COR-L47 (cell line): ENCODE measurements around the gene TSKU.
A peak's percentile ranks its signal among the peaks of the same experiment; 100 is the strongest.

Experiments
- DNase-seq: peaks from one replicate; lab custom pipeline; 2025; lab: John Stamatoyannopoulos, UW

TSKU gene

GRCh38 chr11:76752321-76753143 lies 30.6 kb upstream of the TSKU start:
- no peak for DNase-seq

DNA sequence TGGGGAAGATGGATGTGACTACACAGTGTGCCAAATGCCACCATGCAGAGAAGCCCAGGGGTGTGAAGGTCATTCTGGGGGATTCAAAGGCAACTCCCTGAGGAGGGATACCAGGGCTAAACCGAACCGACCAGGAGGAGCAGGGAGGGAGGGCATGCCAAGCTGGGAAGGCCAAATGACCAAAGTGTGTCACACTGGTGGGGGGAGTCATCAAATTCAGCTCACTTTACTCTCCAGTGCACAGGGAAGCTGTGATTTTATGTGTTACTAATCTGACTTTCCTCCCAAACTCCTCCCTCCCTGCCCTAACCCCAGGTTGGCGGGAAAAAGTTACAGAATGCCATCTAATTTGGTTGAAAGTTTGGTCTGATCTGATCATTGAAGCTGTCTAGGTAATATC lies 29.7 kb upstream of the TSKU start:
- DNase-seq = no peak

DNA sequence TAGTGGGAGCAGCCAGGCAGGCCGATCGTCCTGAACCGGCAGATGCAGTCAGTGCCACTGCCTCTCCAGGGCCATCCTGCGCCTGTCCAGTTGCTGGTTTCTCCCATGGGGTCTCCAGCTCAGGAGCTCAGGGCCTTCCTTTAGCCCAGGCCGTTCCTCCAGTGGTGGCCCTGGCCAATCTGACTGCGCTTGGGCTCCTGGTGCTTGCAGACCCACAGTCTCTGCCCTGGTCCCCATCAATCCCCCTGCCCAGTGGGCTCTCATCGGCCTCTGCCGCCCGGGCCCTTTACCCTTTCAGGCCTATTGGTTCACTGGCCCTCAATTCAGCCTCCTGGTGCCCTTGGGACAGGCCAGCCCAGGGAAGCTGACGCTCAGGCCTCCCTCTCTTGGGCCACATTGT lies 29.2 kb upstream of the TSKU start:
- DNase-seq = no peak

DNA sequence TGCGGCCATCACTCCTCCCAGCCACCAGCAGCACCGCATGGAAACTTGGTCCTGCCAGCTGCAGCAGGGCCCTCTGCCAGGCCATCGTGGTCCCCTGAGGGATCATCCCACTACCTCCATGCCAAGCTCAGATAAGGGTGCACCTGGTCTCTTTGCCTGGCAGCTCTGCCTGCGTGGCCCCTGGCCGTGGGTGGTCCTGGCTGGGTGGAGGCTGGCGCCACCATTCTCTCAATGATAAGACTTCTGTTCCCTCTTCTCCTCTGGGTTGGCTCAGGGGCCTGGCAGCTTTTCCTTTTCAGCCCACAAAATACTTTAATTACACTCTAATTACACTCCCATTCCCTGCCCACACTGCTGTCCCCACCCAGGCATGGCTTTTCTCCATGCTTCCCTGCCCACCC lies 26.8 kb upstream of the TSKU start:
- DNase-seq = peak; percentile 88

GRCh38 chr11:76758311-76758710 lies 24.8 kb upstream of the TSKU start:
- DNase-seq = no peak

- no peak for DNase-seq
Measured at GRCh38 chr11:76759092-76759491, 24.1 kb upstream of the TSKU start.

GRCh38 chr11:76759517-76759916 lies 23.6 kb upstream of the TSKU start:
- DNase-seq = no peak

DNA sequence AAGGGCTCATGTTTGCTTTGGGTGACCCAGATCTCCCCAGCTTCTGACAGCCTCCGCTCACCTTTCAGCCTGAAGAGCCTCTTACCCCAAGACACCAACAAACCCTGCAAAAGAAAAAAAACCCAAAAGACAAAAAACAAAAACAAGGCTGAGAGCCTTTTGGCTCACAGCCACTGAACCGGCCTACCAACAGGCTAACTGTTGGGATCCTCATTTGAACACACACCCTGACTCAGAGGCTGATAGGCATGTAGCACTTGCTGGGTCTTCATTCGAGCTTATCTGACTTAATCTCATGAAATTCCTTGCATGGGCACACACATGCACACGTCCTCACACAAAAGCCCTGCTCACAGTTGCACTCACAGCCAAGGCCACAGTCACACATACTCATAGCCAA lies 22.9 kb upstream of the TSKU start:
- DNase-seq = no peak

- DNase-seq = no peak
Measured at GRCh38 chr11:76761718-76762355, 21.3 kb upstream of the TSKU start.

DNA sequence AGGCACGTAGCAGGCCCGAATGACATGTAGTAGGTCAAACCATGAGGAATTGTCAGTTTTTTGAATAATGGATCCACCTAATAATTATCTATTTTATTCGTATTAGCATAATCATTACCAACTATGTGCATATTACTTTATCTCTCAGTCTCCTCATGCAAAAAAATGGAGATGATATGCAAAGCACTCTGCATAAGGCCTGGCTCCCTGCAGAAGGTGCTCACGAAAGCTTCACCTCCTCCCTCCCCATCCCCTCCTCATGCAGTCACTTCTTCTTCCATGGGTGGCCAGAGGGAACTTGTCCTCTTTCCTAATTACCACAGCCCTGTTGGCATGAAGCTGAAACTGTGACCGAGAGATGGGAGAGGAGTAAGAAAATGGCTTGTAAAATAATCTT lies 20.8 kb upstream of the TSKU start:
- no peak for DNase-seq

DNA sequence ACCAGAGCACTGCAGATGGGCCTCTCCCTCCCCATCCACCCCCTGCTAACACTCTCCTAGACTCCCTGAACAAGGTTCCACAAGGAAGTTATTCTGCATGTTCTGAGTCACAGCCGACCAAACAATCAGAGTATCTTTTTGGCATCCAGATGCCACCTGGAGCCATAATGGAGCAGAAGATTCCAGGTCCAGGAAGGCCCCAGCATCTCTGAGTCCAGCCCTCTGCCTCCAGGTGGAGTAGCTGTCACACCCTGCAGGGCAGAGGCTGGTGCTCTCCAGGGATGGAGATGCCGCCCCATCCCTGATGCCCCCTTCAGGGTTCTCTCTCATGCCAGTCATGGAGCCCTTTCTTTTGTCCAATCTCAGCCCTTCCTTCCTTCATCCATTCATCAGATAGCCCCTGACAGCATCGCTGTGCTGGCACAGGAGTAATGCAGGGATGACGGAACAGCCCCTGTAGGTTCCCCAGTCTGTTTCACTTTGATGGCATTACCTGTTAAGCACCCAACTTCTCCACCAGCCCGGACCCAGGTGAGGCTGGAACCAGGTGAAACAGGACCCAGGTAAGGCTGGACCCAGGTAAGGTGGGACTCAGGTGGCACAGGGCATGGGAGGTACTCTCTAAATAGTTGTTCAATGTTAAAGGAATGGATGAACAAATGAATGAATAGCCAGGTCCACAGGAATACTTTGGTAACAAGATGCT lies 20.1 kb upstream of the TSKU start:
- DNase-seq = no peak

DNA sequence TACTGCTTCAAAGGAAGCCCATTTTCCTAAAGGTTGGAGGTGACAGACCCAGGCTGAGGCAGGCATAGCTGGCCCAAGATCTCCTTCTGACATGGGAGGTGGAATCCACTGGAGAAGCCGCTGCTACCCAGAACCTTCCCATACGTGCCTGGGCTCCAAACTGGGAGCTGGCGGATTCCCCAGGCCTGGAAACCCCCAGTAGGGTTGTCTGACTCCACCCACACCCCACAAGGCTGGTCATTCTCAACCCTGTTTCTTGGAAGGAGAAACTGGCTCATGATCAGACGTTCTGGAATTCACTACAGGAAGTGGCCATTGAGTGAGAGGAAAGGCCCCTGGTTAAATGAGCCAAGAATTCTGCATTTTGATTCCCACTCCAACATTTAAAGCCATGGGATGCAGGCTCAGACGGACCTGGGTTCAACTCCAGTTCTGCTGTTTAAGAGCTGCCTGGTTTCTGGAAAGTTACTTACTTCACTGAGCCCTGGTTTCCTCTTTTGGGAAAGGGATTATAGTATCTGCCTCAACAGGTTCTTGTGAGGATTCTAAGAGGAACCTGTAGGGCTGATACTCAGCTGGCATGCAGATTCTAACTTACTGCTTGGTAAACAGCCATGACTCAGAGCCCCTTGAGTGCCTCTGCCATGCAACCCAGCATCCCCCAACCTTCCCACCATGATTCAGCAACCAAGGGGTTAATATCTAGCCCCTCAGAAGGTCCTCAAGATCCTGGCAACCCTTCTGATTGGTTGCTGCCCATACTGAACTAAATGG lies 19.4 kb upstream of the TSKU start:
- no peak for DNase-seq

- no peak for DNase-seq
Measured at GRCh38 chr11:76764941-76765665, 18.1 kb upstream of the TSKU start.

DNA sequence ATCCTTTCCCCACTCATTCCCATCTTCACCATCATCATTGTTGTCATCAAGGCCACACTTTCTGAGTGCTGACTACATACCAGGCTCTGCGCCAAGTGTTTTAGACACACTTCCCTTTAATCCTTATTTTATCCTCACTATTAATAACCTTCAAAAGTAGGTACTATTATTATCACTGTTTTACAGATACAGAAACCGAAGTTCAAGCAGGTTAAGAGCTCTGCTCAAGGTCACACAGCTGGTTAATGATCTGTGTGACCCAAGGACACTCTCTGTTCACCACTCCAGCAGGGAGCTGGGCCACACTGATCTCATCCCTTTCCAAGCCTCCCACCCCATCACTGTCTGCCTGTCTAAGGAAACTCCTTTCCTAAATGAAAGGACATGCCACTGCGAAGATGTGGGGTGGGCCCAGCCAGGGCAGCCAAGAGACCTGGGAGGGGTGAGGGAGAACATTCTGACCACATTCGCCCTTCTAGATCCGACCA lies 17.2 kb upstream of the TSKU start:
- DNase-seq = no peak

GRCh38 chr11:76766521-76766920 lies 16.6 kb upstream of the TSKU start:
- DNase-seq = no peak

- DNase-seq = no peak
Measured at GRCh38 chr11:76767659-76768058, 15.5 kb upstream of the TSKU start.

DNA sequence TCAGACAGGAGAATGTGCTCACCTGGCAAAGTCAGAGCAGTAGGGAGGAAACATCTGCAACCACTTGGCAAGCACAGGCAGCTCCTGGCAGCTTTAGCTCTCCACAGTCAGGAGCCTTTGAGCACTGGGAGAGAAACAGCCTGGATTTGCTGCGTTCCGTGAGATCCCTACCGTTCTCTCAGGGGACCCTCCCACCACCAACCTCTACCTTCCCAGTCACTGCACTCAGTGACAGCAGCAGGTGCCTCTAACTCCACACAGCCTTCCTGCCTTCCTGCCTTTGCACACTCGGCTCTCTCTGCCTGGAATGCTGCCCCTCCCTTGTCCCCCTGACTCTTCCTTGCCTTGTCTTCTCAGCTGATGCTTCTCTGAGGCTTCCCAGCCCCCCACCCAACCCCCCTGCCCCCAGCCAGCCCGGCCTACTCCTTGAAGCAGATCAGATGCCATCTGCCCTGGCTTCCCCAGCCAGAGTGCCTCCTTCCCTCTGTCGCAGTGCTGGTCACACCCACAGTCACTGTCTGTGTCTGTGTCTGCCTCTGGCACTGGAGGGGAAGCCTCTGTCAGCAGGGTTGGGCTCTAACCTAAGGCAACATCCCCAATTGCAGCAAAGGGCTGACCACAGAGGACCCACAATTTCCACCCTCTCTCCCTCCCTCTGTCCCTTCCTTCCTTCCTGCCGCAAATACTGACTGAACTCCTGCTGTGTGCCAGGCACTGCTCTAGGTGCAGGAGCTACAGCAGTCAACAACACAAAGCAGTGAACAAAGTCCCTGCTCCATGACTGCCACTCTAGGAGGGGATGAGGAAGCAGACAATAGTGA lies 14.9 kb upstream of the TSKU start:
- DNase-seq = peak; percentile 25

DNA sequence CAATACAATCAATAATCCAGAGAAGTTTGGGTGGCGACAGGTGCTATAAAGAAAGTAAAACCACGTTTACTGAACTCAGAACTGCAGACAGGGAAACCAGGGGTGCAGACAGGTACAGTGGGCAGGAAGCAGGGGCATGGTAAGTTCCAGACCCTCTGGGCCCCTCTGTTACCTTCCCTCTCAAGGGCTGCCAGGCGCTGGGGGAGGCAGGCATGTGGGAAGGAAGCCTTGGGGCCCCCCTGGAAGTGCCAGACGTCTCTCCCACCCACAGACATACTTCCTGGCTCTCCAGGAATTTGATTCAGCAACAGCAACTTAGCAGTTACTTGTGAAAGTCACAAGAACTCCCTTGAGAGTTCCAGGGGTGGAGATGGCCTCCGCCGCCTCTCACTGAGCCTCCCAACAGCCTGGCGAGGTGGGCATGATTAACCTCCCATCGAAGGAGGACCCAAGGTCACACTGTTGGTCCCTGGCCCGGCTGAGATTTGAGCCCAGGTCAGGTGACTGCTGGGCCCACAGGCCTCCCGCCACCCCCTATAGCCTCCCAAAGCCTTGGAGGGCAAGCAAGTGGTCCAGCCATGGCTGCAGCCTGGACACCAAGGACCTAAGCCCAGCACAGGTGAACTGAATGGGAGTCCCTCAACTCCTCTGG lies 14.1 kb upstream of the TSKU start:
- DNase-seq = no peak

- DNase-seq = no peak
Measured at GRCh38 chr11:76769645-76770586, 13.2 kb upstream of the TSKU start.
